Activated CD4-positive, alpha-beta T cell treated with anti-CD3 and anti-CD28 coated beads, Interleukin-2, Interleukin-4, amounts not matched to agents 100 ng/mL and 50 ng/mL, durations not matched to agents 16 hours and 8 hours (primary cell): Measurements from ENCODE around the gene PET100.

ENCODE experiments used
- DNase-seq: peaks from one replicate; pipeline ENCODE4 v3.0.0-alpha.2; 2020; ENCODE audit warnings: low spot score

PET100 gene

DNA sequence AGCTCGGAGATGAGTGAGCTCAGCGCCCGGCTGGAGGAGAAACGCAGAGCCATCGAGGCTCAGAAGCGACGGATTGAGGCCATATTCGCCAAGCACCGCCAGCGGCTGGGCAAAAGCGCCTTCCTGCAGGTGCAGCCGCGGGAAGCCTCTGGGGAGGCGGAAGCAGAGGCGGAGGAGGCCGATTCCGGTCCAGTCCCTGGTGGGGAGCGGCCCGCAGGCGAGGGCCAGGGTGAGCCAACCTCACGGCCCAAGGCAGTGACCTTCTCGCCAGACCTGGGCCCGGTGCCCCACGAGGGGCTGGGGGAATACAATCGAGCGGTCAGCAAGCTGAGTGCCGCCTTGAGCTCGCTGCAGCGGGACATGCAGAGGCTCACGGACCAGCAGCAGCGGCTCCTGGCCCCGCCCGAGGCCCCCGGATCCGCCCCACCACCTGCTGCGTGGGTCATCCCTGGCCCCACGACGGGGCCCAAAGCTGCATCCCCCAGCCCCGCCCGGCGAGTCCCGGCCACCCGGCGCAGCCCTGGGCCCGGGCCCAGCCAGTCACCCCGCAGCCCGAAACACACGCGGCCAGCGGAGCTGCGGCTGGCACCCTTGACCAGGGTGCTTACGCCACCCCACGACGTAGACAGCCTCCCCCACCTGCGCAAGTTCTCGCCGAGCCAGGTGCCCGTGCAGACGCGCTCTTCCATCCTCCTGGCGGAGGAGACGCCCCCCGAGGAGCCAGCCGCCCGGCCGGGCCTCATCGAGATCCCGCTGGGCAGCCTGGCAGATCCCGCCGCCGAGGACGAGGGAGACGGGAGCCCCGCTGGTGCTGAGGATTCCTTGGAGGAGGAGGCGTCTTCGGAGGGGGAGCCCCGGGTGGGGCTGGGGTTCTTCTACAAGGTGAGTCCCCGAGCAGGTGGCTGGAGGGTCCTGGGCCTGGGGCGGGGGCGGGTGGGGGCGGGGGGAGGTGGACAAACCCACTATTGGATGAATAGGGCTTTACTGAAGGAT is 17.0 kb upstream of the PET100 start:
- no peak for DNase-seq

GRCh38 chr19:7614859-7615741 is 14.5 kb upstream of the PET100 start:
- DNase-seq = no peak

DNA sequence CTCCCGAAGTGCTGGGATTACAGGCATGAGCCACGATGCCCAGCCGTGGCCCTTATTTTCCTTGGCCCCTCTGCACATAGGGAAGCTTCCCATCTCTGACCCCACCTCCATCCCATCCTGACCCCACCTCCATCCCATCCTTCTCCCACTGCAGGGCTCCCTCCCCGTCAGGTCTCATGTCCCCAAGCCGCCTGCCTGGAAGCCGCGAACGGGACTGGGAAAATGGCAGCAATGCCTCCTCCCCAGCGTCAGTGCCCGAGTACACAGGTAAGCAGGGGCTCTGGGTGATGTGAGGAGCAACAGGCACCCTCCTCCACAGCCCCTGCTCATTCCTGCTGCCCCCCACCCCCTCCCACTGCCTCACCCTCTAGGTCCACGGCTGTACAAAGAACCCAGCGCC is 12.4 kb upstream of the PET100 start:
- DNase-seq = no peak

DNA sequence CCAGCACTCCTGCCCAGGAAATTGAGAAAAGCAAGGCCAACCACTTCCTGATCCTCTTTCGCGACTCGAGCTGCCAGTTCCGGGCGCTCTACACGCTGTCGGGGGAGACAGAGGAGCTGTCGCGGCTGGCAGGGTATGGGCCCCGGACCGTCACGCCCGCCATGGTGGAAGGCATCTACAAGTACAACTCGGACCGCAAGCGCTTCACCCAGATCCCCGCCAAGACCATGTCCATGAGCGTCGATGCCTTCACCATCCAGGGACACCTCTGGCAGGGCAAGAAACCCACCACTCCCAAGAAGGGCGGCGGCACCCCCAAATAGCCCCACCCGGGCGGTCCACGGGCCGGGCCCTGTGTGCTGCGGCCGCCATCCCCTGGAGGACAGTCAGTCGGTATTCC is 11.9 kb upstream of the PET100 start:
- no peak for DNase-seq

GRCh38 chr19:7618348-7618747 is 11.2 kb upstream of the PET100 start:
- DNase-seq = no peak

- no peak for DNase-seq
Measured at GRCh38 chr19:7618771-7619510, 10.7 kb upstream of the PET100 start.

GRCh38 chr19:7619671-7620441 is 9.7 kb upstream of the PET100 start:
- no peak for DNase-seq

DNA sequence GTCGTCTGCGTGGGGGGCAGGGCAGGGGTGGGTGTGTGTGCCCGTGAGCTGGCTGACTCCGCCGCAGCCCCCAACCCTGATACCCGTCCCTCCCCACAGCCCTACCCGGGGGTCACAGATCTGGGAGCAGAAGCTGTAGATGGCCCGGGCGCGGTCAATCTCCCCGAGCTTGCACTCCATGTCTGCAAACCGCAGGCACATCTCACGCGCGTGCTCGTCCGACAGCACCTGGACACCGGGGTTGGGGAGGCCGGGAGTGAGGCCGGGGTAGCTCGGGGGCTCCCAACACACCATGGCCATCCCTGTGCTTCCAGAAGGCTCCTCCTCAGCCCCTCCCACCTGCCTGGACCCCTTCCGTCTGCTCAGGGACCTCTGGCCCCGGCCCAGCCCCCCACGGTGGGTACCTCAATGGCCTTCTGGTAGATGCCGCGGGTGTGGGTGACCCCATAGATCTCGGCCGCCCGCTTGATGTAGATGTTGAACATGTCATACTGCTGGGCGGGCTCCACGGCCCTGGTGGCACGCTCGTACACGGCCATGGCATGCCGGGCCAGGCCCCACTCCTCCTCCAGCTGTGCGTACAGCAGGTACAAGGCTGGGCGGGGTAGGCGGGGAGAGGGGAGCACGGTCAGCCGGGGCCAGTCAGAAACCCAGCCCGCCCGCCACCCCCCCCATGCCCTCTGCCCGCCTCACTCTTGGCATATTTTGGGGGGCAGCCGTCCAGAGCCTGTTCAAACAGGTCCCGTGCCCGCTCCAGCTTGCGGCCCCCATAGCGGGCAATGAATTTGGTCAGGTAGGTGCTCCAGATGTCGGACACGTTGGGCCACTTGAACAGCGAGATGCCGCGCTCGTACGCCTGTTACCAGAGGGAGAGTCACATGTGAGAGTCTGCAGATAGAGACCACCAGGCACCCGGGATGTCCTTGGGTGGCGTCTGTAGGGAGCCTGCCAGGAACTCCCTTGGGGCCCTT is 8.9 kb upstream of the PET100 start:
- no peak for DNase-seq

GRCh38 chr19:7622933-7623685 is 6.5 kb upstream of the PET100 start:
- DNase-seq = no peak

DNA sequence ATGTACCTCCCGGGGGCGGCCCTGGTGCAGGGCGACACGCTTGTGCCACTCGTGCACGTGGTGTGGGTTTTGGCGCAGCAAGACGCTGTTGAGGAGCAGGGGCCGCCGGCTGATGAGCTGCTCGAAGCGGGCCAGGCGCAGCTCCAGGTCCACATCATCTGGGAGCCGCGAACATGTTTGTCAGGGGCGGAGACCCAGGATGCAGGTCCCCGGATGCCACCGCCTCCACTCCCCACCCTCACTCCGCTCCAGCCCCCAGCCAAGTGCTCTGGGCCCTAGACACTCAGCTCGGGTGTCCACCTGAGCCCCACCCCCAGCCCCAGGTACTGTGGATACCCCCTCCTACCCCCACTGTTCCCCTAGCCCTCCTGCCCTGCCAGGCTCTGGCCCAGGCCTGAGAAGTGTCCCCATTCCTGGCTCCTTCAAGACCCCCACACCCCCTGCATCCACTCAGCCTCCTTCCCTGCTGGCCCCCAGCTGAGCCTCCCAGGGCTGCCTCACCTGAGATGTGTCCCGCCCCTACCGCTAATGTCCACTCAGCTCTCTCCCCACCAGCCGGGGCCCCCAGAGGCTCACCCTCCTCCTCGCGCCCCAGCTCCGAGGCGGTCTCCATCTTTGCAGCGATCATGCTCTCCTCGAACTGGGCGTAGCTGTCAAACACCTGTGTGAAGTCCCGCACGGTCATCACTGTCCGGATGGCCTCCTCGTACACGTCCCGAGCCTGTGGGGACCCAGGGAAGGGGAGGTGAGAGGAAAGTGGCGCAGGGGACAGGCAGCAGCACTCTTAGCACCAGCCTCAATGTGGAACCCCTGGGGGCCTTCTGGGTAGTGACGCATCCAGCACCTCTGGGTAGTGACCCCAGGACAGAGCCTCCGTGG is 5.6 kb upstream of the PET100 start:
- DNase-seq = no peak

- no peak for DNase-seq
Measured at GRCh38 chr19:7624810-7625209, 4.8 kb upstream of the PET100 start.

DNA sequence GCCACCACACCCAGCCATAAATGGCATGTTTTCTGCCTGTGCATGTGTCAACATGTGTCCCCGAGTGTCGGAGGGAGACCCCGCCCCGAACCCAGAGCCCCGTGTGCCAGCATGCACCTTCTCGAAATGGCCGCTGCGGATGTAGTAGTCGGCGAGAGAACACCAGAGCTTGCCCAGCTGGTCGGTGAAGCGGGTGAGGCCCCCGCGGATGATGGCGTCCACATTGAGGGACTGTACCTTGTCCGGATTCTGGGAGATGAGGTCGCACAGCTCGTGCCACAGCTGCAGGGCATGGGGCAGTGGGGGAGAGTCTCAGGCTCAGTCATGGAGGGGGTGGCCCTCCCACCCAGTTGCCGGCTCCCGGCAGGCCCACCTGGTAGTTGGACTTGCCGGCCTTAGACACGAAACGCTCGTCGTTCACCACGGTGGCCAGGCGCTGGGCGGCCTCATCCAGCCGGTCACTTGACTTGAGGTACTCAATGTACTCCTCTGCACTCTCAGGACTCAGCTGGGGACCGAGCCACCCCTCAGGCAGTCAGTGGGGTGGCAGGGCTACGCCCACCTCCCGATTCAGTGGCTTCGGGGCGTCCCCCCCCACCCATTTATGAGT is 3.7 kb upstream of the PET100 start:
- DNase-seq = no peak

GRCh38 chr19:7627166-7627565 is 2.4 kb upstream of the PET100 start:
- DNase-seq = no peak

GRCh38 chr19:7628589-7629311 is 843 bp upstream of the PET100 start:
- no peak for DNase-seq

GRCh38 chr19:7631577-7631976 is 2.0 kb downstream of the PET100 start:
- no peak for DNase-seq

DNA sequence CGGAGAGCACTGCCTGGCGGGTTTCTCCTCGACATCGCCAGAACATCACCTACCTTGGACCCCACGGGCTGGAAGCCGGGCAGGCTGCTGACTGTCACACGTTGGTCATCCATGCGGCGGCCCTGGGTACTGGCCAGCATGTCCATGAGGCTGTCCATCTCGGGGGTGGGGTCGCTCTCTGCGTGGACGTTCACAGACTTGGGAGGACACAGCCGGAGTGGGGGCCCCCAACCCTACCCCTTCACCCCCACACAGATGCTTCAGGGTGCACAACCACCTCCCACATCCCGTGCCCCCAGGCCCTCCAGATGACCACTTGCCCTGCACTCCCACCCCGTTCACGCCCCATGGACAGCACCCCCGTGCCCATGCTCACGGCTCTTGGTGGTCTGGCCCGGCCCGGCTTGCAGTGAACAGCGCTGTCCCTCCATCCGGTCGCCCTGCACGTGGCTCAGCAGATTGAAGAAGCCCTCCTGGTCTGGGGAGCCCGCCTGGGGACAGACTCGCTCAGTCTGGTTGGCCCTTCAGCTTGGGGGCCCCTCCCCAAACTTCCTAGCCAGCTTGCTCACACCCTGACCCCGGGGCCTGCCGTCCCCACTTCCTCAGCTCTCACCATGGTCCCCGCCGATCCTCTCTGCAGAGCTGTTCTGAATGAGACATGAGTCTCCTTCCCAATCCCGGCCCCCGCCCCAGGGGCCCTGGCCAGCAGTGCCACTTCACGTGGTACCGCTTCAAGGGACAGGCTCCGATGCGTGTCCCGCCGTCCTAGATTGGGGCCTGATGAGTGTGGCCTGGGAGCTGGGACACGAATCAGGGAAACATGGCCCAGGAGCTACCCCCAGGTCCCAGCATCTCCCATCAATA is 3.0 kb downstream of the PET100 start:
- DNase-seq = no peak
